ENCODE data around the gene SMAD5. TPM values are rescaled to one million over a fixed set of nuclear protein-coding genes. Genes with fewer than 3 reads are reported as not detected.

The SMAD5 gene
- total RNA-seq, 1 experiment from 2014 or later, result 69.3 TPM

- Mint-ChIP-seq H3K27me3 (ENCODE audit: low read depth) (peaks cover 10% of the 10 kb centered on the region), H3K4me3 (peak overlapping the region in 1 of 2 experiments; percentile 62; a peak in 3 of 5 replicates), H3K27ac (no peak overlapping the region), H3K4me1 (peaks cover 55 to 57% of the 10 kb centered on the region in 2 experiments), H3K36me3 (ENCODE audit: insufficient read depth in 1 of 3, low read depth in 3 of 3) (no peaks in the 10 kb centered on the region), H3K9me3 (no peaks in the 10 kb centered on the region; a peak in 1 of 5 replicates)
- Histone ChIP-seq H2BK15ac (ENCODE audit: low read depth, low read length) (no peak overlapping the region), H3K23ac (ENCODE audit: insufficient read length, low read depth, low read length) (no peak overlapping the region), H3K4me1 (ENCODE audit: insufficient read depth, low read length) (no peaks in the 10 kb centered on the region; the same call in 1 of the 2 replicates), H3K27me3 (ENCODE audit: insufficient read depth, low read length) (no peaks in the 10 kb centered on the region), H2BK20ac (ENCODE audit: low read depth, low read length, poor library complexity, severe bottlenecking) (no peak overlapping the region), H3K79me2 (ENCODE audit: insufficient read depth, low read length) (no peaks in the 10 kb centered on the region), H3K27ac (ENCODE audit: insufficient read length, low read depth, low read length) (no peak overlapping the region), H3K9me3 (ENCODE audit: control insufficient read depth, low read depth, low read length) (no peaks in the 10 kb centered on the region), H3K79me1 (ENCODE audit: insufficient read depth, low read depth, low read length, poor library complexity, severe bottlenecking) (no peaks in the 10 kb centered on the region), H3K4ac (ENCODE audit: low read depth, low read length) (no peak overlapping the region), H2BK12ac (ENCODE audit: insufficient read length, low read depth, low read length) (no peak overlapping the region), H3K4me2 (ENCODE audit: insufficient read depth, insufficient read length, low read length) (no peak overlapping the region), H4K5ac (ENCODE audit: insufficient read length, low read depth, low read length) (no peak overlapping the region), H3K14ac (ENCODE audit: insufficient read depth, low read length) (no peak overlapping the region), H2BK5ac (ENCODE audit: insufficient read length, low read length) (no peak overlapping the region), H3K23me2 (ENCODE audit: insufficient read length, low read depth, low read length, poor library complexity, severe bottlenecking) (no peaks in the 10 kb centered on the region), H2BK120ac (ENCODE audit: low read depth, low read length, poor library complexity, severe bottlenecking) (no peak overlapping the region), H3K56ac (ENCODE audit: insufficient read length, low read depth, low read length) (no peak overlapping the region), H3K9ac (ENCODE audit: extremely low read depth, insufficient read length, low read length) (no peak overlapping the region), H4K20me1 (ENCODE audit: control insufficient read depth, insufficient read depth, insufficient read length) (no peaks in the 10 kb centered on the region), H2AFZ (ENCODE audit: low read length) (no peak overlapping the region), H3T11ph (ENCODE audit: low read length) (no peak overlapping the region), H4K91ac (ENCODE audit: insufficient read length, low read depth, low read length) (no peak overlapping the region), H3K18ac (ENCODE audit: insufficient read length, low read depth, low read length) (no peak overlapping the region), H4K8ac (replicated peaks; ENCODE audit: insufficient read length, low read depth, low read length) (no peak overlapping the region), H2AK5ac (ENCODE audit: insufficient read length, low read length) (no peak overlapping the region)
- no CpG with 5 or more reads among the region's 7 CpGs for WGBS (ENCODE audit: extremely low coverage, insufficient read length, low lambda C conversion rate)
- TF ChIP-seq, protein P1, sequence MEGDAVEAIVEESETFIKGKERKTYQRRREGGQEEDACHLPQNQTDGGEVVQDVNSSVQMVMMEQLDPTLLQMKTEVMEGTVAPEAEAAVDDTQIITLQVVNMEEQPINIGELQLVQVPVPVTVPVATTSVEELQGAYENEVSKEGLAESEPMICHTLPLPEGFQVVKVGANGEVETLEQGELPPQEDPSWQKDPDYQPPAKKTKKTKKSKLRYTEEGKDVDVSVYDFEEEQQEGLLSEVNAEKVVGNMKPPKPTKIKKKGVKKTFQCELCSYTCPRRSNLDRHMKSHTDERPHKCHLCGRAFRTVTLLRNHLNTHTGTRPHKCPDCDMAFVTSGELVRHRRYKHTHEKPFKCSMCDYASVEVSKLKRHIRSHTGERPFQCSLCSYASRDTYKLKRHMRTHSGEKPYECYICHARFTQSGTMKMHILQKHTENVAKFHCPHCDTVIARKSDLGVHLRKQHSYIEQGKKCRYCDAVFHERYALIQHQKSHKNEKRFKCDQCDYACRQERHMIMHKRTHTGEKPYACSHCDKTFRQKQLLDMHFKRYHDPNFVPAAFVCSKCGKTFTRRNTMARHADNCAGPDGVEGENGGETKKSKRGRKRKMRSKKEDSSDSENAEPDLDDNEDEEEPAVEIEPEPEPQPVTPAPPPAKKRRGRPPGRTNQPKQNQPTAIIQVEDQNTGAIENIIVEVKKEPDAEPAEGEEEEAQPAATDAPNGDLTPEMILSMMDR (conservative IDR thresholded peaks at IDR 0.05), result no peak
- DNase-seq, result peak; percentile 54
These were observed 95.6 kb downstream of the SMAD5 start for GRCh38 chr5:136228136-136228757.

All from H9 (cell line).